ENCODE measurements around the gene ADAP1.

Gene ADAP1

DNA sequence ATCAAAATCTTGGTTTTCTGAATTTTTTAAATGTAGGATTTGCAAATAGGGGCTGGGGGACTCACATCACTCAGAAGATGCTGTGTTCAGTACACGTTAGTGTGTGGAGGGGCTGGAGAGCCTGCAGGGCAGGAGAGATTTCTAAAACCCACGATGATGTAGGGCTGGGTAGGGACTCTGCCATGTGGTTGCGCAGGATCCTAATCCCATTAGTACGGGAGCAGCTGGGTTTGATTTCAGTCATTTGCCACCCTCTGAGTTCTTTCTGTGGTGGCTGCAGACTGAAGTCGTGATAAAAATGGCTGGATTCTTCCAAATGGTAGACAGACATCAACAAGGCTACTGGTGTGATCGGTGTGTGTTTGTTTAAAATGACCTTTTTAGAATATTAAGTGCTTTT is 92.3 kb downstream of the ADAP1 start:
- H3K4me3 ChIP-seq (replicated peaks; ENCODE audit: insufficient read depth, low read length), result no peak overlapping the region
- DNase-seq (ENCODE audit: low read depth in 1 of 2, low spot score in 1 of 2), result no peak
- TF ChIP-seq, protein P1, sequence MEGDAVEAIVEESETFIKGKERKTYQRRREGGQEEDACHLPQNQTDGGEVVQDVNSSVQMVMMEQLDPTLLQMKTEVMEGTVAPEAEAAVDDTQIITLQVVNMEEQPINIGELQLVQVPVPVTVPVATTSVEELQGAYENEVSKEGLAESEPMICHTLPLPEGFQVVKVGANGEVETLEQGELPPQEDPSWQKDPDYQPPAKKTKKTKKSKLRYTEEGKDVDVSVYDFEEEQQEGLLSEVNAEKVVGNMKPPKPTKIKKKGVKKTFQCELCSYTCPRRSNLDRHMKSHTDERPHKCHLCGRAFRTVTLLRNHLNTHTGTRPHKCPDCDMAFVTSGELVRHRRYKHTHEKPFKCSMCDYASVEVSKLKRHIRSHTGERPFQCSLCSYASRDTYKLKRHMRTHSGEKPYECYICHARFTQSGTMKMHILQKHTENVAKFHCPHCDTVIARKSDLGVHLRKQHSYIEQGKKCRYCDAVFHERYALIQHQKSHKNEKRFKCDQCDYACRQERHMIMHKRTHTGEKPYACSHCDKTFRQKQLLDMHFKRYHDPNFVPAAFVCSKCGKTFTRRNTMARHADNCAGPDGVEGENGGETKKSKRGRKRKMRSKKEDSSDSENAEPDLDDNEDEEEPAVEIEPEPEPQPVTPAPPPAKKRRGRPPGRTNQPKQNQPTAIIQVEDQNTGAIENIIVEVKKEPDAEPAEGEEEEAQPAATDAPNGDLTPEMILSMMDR (IDR thresholded peaks at IDR 0.05; ENCODE audit: insufficient read depth, low read length), result no peak
- TF ChIP-seq, protein P2, sequence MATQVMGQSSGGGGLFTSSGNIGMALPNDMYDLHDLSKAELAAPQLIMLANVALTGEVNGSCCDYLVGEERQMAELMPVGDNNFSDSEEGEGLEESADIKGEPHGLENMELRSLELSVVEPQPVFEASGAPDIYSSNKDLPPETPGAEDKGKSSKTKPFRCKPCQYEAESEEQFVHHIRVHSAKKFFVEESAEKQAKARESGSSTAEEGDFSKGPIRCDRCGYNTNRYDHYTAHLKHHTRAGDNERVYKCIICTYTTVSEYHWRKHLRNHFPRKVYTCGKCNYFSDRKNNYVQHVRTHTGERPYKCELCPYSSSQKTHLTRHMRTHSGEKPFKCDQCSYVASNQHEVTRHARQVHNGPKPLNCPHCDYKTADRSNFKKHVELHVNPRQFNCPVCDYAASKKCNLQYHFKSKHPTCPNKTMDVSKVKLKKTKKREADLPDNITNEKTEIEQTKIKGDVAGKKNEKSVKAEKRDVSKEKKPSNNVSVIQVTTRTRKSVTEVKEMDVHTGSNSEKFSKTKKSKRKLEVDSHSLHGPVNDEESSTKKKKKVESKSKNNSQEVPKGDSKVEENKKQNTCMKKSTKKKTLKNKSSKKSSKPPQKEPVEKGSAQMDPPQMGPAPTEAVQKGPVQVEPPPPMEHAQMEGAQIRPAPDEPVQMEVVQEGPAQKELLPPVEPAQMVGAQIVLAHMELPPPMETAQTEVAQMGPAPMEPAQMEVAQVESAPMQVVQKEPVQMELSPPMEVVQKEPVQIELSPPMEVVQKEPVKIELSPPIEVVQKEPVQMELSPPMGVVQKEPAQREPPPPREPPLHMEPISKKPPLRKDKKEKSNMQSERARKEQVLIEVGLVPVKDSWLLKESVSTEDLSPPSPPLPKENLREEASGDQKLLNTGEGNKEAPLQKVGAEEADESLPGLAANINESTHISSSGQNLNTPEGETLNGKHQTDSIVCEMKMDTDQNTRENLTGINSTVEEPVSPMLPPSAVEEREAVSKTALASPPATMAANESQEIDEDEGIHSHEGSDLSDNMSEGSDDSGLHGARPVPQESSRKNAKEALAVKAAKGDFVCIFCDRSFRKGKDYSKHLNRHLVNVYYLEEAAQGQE (IDR thresholded peaks at IDR 0.05; ENCODE audit: insufficient replicate concordance, low read depth), result no peak
- TF ChIP-seq SPI1 (IDR thresholded peaks at IDR 0.05; ENCODE audit: borderline replicate concordance, low read depth) (no peak), POLR2AphosphoS5 (IDR thresholded peaks at IDR 0.05; ENCODE audit: low read depth) (no peak), GABPA (IDR thresholded peaks at IDR 0.05; ENCODE audit: low read depth) (no peak)
- no peak overlapping the region for H3K27ac ChIP-seq (replicated peaks)
- H3K27me3 ChIP-seq (ENCODE audit: insufficient read depth, poor library complexity, severe bottlenecking), result no peaks in the 10 kb centered on the region

DNA sequence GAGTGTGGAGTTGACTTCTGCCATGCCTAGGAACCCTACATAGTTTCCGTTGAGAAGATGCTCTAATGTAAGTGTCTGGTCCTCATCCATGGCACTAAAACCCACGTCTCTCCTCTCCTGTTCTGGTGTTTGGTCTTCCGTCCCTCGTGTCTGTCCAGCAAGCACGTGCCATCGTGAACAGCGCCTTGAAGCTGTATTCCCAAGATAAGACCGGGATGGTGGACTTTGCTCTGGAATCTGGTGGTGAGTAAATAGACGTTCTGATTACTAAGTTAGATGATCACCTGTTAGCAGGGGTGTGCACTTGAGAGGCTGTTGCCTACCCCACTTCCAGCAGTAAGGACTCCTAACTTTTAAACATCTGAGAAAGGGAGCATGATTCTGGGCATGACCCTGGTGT is 93.3 kb downstream of the ADAP1 start:
- no peak overlapping the region for H3K4me3 ChIP-seq (replicated peaks; ENCODE audit: insufficient read depth, low read length)

DNA sequence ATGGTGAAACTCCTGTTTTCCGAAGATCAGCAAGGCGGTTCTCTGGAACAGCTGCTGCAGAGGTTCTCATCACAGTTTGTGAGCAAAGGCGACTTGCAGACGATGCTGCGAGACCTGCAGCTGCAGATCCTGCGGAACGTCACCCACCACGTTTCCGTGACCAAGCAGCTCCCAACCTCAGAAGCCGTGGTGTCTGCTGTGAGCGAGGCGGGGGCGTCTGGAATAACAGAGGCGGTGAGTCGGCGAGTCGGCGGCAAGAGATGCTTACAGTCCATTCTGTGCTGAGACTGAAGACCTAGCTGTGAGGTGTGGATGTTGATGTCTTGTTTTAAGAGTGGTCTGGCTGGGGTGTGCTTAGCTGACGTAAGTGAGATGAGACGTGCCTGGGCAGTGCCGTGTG is 94.3 kb downstream of the ADAP1 start:
- TF ChIP-seq, protein P2 (IDR thresholded peaks at IDR 0.05; ENCODE audit: insufficient replicate concordance, low read depth), result no peak
- DNase-seq (ENCODE audit: low read depth in 1 of 2, low spot score in 1 of 2), result no peak
- no peak overlapping the region for H3K4me3 ChIP-seq (replicated peaks; ENCODE audit: insufficient read depth, low read length)
- no peak overlapping the region for H3K27ac ChIP-seq (replicated peaks)
- no peaks in the 10 kb centered on the region for H3K27me3 ChIP-seq (ENCODE audit: insufficient read depth, poor library complexity, severe bottlenecking)

More for the DNA sequence above, 93.3 kb downstream of the ADAP1 start:
- DNase-seq (ENCODE audit: low read depth in 1 of 2, low spot score in 1 of 2), result no peak
- no peaks in the 10 kb centered on the region for H3K27me3 ChIP-seq (ENCODE audit: insufficient read depth, poor library complexity, severe bottlenecking)
- TF ChIP-seq GABPA (IDR thresholded peaks at IDR 0.05; ENCODE audit: low read depth) (no peak), SPI1 (IDR thresholded peaks at IDR 0.05; ENCODE audit: borderline replicate concordance, low read depth) (no peak), POLR2AphosphoS5 (IDR thresholded peaks at IDR 0.05; ENCODE audit: low read depth) (no peak)
- TF ChIP-seq, protein P1 (IDR thresholded peaks at IDR 0.05; ENCODE audit: insufficient read depth, low read length), result no peak
- TF ChIP-seq, protein P2 (IDR thresholded peaks at IDR 0.05; ENCODE audit: insufficient replicate concordance, low read depth), result no peak
- H3K27ac ChIP-seq (replicated peaks), result no peak overlapping the region
